Measurements from ENCODE around the gene IFNLR1. TPM values are rescaled to one million over a fixed set of nuclear protein-coding genes. Genes with fewer than 3 reads are reported as not detected.
A peak's percentile ranks its signal among the peaks of the same experiment; 100 is the strongest.

IFNLR1 gene
- total RNA-seq, 2 donors from 2014 or later = 0.36 to 2.0 TPM

DNA sequence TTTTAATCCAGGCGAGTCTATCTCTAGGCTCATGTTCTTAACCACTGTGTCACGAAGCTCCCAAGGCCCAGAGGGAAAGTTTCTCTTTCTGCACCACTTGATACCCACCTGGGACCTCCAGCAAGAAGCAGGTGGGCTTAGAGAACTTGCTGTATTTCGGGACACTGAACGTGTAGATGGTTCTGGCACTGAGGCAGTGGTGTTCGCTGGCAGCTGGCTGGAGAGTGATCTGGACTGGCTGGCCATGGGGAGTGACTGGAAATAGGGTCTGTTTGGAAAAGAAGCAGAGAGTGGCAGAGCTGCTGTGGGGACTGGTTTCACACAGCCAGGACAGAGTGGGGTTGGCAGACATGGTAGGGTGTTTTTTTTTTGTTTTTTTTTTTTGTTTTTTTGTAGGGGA is 27.7 kb downstream of the IFNLR1 start:
- no peaks in the 10 kb centered on the region for H3K4me1 Mint-ChIP-seq (ENCODE audit: low read depth in 2 of 2)
- H3K36me3 Mint-ChIP-seq = no peaks in the 10 kb centered on the region
- H3K27ac Mint-ChIP-seq = no peak overlapping the region
- H3K27me3 Mint-ChIP-seq = peaks cover 0 to 4% of the 10 kb centered on the region in 2 donors
- peak; percentile 40 for DNase-seq (ENCODE audit: low spot score)
- no peak overlapping the region for H3K4me3 Mint-ChIP-seq
- H3K9me3 Mint-ChIP-seq = no peaks in the 10 kb centered on the region
- no peak for ATAC-seq

DNA sequence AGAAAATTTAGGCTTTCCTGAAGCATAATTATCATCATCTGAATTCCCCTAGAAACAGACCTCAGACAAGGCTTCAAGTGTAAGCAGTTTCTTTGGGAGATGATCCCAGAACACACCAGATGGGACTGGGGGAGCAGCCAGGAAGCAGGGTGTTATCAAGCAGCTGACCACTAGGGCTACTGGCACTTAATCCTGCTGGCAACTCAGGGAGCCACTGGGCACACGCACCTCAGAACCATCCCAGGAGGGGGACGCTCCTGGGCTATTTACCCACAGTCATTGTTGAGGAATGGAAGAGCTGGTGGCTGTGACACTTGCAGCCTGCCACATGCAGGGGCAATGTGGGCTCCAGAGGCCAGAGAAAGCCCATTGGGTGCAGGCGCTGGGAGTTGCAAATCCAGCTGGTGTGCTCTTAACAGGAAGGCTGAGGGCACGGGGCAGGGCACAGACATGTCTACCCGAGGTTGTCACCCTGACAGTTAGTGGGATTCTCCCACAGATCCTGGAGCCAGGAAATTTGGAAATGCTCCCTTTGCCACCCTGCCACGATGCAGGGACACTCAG is 29.1 kb downstream of the IFNLR1 start:
- no peak for ATAC-seq
- no peak for DNase-seq (ENCODE audit: low spot score)
- no peak overlapping the region for H3K27ac Mint-ChIP-seq

DNA sequence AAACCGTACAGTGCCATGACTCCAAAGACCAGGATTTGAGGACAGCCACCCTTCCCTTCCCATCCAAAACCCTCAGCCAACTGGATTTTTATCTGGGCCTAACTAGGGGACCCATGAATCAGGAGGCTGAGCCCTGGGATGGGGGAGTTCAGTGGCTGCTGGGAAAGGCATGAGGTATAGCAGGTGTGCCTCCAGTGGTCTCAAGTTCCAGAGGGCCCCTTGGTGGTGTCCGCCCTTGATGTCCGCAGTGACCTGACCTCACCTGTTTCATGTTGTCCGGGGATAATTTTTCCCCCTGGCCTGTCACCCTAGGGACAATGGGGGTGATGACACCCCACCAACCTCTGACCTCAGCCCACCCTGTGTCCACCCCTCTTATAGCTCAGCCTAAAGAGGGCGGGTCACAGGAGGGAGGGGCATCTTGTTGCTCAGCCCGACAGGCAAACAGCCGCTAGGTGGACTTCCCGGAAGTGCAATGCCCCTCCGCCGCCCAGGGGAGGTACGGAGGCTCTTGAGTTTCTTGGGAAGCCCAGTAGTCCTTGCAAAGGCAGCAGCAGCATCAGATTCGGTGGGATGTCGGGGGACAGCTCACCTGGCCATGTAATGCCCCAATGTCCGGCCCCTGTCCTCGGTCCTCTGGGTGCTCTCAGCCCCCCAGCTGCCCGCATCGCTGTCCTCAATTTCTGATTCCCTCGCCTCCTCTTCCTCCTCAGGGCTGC is 30.4 kb downstream of the IFNLR1 start:
- Mint-ChIP-seq H3K4me1 (ENCODE audit: low read depth in 2 of 2) (no peaks in the 10 kb centered on the region), H3K9me3 (no peaks in the 10 kb centered on the region), H3K27me3 (peaks cover 1 to 9% of the 10 kb centered on the region in 2 donors), H3K27ac (no peak overlapping the region), H3K36me3 (no peaks in the 10 kb centered on the region), H3K4me3 (no peak overlapping the region)
- DNase-seq (ENCODE audit: low spot score) (no peak), ATAC-seq (no peak)

More for the DNA sequence above, 29.1 kb downstream of the IFNLR1 start:
- H3K9me3 Mint-ChIP-seq = no peaks in the 10 kb centered on the region
- no peaks in the 10 kb centered on the region for H3K4me1 Mint-ChIP-seq (ENCODE audit: low read depth in 2 of 2)
- no peak overlapping the region for H3K4me3 Mint-ChIP-seq
- no peaks in the 10 kb centered on the region for H3K36me3 Mint-ChIP-seq
- H3K27me3 Mint-ChIP-seq = peaks cover 0 to 8% of the 10 kb centered on the region in 2 donors

DNA sequence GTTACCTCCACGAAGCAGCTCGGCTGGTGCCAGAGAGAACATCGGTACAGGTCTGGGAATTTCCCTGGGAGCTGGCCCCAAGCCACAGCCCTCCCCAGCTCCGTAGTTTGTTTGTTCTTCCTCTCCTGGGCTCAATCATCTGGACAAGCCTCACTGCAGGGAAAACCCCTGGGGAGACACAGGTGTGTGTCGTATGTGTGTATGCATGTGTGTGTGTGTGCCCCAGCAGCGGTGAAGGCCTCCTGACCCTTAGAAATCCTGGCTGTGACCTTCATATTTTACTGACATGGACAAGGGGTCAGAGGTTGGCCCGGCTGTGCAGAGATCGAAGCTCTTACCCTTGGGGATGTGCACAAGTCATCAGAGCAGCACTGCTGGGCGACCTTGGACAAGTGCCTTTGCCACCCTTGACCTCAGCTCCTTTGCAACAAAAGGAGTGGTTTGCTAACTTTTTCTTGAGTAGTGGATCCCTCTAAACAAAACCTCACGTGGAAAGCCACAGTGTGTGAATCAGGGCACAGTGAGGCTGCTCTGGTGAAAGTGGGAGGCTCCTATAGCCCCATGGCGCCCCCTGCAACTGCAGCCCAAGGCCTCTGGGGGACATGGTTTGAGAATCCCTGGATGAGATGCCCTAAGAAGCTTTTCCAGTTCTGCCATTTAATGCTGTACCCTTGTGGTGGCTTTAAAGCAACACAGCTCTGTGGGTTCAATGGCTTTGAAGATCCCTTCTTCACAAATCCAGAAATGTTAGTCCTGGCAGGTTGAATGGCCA is 31.9 kb downstream of the IFNLR1 start:
- ATAC-seq (no peak), DNase-seq (ENCODE audit: low spot score) (no peak)
- H3K9me3 Mint-ChIP-seq = no peaks in the 10 kb centered on the region
- peaks cover 7% of the 10 kb centered on the region in 2 donors for H3K4me1 Mint-ChIP-seq (ENCODE audit: low read depth in 2 of 2)
- peaks cover 16 to 18% of the 10 kb centered on the region in 2 donors for H3K27me3 Mint-ChIP-seq
- H3K27ac Mint-ChIP-seq = no peak overlapping the region
- no peak overlapping the region for H3K4me3 Mint-ChIP-seq
- no peaks in the 10 kb centered on the region for H3K36me3 Mint-ChIP-seq

DNA sequence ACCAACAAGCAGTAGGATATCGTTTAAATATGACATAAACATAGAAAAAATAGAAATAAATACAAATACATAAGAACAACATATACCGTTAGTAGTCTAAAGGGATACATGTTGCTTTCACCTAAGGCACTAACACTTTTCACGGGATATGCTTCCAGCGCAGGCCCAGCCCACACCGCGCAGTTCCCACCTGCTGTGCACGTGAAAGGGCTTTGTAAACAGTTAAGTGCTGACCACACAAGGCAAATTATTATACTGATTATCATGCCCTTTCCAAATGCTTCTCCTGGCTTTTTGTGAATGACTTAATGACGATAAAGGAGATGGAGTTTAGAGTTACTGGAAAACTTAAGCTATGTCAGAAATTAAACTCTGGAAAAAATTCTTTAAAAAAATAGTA is 32.9 kb downstream of the IFNLR1 start:
- H3K36me3 Mint-ChIP-seq = no peaks in the 10 kb centered on the region
- no peak overlapping the region for H3K27ac Mint-ChIP-seq
- no peak overlapping the region for H3K4me3 Mint-ChIP-seq
- peaks cover 17 to 22% of the 10 kb centered on the region in 2 donors for H3K27me3 Mint-ChIP-seq
- H3K4me1 Mint-ChIP-seq (ENCODE audit: low read depth in 2 of 2) = peaks cover 10 to 12% of the 10 kb centered on the region in 2 donors
- ATAC-seq (no peak), DNase-seq (ENCODE audit: low spot score) (no peak)
- H3K9me3 Mint-ChIP-seq = no peaks in the 10 kb centered on the region

DNA sequence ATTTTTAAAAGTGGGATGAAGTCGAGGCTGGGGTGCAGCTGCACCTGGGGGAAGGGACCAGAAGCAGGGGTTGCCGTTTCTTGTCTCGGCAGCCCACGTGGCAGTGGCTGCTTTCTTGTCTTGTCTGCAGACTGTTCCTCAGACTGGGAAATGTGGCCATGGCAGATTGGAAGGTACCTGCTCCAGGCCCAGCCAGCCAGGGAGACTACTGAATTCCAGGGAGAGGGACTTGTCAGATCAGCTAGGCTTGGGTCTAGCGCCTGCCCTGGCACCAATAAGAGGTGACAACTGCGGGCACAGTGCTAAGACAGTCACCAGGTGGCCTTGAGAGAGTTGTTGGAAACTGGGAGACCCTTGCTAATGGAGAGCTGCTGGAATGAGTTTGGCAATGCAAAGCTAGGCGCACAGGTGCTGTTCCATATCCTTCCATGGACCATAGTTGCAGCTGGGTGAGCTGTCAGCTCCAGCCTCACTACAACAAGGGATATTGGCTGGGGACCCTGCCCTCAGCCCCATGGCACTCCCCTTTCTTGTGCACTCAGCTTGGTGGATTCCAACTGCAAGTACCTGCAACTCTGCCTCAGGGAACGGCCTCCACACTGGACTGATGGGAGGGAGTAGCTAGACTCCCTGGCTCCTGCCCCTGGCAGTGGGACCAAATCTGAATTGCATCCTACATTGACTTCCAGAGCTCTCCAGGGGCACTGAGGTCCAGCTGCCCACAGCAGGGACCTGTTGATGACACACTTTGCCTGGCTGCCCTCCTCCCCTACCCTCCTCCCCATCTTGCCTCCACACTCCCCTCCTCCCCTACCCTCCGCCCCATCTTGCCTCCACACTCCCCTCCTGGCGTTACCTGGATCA is 34.2 kb downstream of the IFNLR1 start:
- Mint-ChIP-seq H3K4me1 (ENCODE audit: low read depth in 2 of 2) (peaks cover 10 to 12% of the 10 kb centered on the region in 2 donors), H3K36me3 (no peaks in the 10 kb centered on the region), H3K9me3 (no peaks in the 10 kb centered on the region), H3K27ac (no peak overlapping the region), H3K27me3 (peaks cover 22 to 25% of the 10 kb centered on the region in 2 donors), H3K4me3 (no peak overlapping the region)
- DNase-seq (ENCODE audit: low spot score) (no peak), ATAC-seq (no peak)

DNA sequence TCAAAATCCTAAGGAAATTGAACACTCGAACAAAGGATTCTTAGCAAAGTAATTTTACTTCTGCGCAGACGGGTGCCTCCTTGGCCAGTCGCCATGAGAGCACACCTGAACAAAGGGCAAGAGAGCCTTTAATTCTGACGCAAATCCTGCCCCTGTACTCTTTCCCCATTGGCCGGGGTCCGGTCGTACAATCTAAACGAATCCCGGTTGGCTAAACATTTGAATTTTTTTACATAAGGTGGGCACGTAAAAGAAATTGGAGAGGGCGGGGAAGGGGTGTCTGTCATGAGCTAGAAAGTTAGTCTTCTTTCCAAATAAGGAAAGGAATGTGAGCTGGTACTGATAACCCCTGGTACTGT is 35.9 kb downstream of the IFNLR1 start:
- no peaks in the 10 kb centered on the region for H3K9me3 Mint-ChIP-seq
- no peaks in the 10 kb centered on the region for H3K36me3 Mint-ChIP-seq
- ATAC-seq (no peak), DNase-seq (ENCODE audit: low spot score) (no peak)
- no peak overlapping the region for H3K27ac Mint-ChIP-seq
- H3K27me3 Mint-ChIP-seq = peaks cover 22 to 28% of the 10 kb centered on the region in 2 donors
- H3K4me1 Mint-ChIP-seq (ENCODE audit: low read depth in 2 of 2) = peaks cover 10 to 12% of the 10 kb centered on the region in 2 donors
- no peak overlapping the region for H3K4me3 Mint-ChIP-seq

DNA sequence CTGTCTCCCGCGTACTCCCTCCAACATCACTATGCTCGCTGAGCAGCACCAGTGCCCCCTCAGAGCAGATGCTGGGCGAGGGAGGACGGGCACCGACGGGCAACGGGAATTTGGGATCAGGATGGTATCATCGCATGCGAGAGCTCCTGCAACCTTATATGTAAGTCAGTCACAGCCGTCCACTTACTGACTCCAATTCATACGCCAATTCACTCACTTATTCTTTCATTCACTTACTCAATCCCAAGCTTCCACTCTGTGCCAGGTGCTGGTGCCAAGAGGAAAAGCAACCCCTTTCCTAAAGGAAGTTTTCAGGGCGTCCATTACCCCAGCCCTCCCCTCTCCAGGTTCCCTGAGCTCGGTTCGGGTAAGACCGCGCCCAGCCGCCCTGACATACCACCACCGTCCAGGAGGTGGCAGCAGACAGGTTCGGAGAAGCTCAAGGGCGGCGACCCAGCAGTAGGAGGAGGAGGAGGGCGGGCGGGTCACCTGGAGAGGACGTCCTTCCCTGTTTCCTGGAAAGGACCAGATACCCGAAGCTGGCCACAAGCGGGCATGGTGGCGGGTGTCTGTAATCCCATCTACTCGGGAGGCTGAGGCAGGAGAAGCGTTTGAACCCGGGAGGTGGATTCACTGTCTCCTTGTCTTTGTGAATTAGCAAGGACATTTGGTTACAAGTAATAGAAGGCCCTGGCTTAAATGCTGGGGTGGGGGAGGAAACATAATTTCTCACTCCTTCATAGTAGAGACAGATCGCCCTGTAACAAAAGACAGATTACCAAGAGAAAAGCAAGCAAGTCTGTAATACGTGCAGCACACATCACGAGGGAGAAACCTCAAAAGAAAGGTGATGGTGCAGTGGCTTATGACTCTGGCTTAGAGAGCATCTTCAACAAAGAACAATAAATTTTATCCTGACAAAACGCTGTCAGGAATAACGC is 36.6 kb downstream of the IFNLR1 start:
- Mint-ChIP-seq H3K36me3 (no peaks in the 10 kb centered on the region), H3K4me1 (ENCODE audit: low read depth in 2 of 2) (peaks cover 10 to 12% of the 10 kb centered on the region in 2 donors), H3K4me3 (peak overlapping the region; percentile 71), H3K27ac (no peak overlapping the region), H3K27me3 (peaks cover 22 to 28% of the 10 kb centered on the region in 2 donors), H3K9me3 (no peaks in the 10 kb centered on the region)
- peak; percentile 89 to 90 for ATAC-seq
- DNase-seq (ENCODE audit: low spot score) = peak; percentile 82

DNA sequence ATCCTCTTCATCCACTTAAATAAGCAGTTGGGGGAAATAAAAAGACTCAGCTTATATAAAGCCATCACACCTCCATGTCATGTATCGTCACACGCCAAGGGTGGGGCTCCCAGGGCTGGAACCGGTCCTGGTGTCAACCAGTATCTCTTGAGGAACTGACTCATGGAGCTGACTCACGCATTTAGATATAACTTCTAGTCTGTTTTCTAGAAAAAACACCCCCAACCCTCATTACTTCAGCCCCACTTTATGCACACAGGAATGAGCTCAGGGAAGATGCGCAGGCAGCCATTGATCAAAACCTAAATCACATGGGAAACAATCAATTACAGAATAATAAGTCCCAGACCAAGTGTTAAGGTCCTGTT is 37.2 kb downstream of the IFNLR1 start:
- ATAC-seq (peak in 1 of 2 donors; percentile 72), DNase-seq (ENCODE audit: low spot score) (no peak)
- Mint-ChIP-seq H3K4me1 (ENCODE audit: low read depth in 2 of 2) (peaks cover 10 to 12% of the 10 kb centered on the region in 2 donors), H3K4me3 (peak overlapping the region; percentile 71), H3K27ac (no peak overlapping the region), H3K9me3 (no peaks in the 10 kb centered on the region), H3K36me3 (no peaks in the 10 kb centered on the region), H3K27me3 (peaks cover 22 to 28% of the 10 kb centered on the region in 2 donors)

DNA sequence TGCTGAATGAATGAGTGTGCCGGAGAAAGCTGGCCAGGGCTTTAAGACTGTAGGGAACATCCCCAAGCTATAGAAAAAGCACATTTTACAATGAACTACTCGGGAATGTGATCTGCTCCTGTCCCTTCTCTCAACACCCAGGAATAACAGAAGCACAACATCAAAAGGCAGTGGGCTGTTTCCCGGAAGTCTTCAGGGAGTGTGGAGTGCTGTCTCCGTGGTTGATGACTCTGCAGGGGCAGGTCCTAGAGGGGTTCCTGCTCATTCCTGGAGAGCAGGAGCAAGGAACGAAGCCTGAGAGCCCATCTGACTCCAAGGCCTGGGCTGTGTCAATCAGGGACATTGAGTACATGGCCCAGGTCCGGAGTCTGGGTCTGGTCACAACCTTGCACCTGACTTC is 39.3 kb downstream of the IFNLR1 start:
- H3K27ac Mint-ChIP-seq = no peak overlapping the region
- no peak for ATAC-seq
- H3K27me3 Mint-ChIP-seq = peaks cover 22 to 26% of the 10 kb centered on the region in 2 donors
- H3K9me3 Mint-ChIP-seq = no peaks in the 10 kb centered on the region
- DNase-seq (ENCODE audit: low spot score) = no peak
- no peak overlapping the region for H3K4me3 Mint-ChIP-seq
- H3K4me1 Mint-ChIP-seq (ENCODE audit: low read depth in 2 of 2) = peaks cover 10 to 12% of the 10 kb centered on the region in 2 donors
- no peaks in the 10 kb centered on the region for H3K36me3 Mint-ChIP-seq

DNA sequence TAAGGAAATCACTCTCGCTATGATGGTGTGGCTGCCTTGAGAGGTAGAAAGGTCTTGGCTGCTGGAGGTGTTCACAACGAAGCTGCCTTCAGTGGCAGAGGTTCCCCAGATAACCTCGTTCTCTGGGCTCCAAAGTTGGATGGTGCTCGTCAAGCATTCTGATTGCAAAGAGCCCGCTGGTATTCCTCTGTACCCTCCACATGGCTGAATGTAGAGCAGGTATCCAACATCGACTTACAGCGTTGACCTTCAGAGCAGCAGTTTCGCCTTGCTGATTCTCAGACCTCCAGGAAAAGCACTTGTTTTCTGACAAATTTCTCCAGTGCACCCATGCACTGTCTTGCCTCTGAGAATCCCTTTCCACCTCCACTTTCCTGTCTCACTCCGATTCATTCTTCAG is 39.9 kb downstream of the IFNLR1 start:
- Mint-ChIP-seq H3K4me3 (no peak overlapping the region), H3K27ac (no peak overlapping the region), H3K4me1 (ENCODE audit: low read depth in 2 of 2) (peaks cover 10 to 12% of the 10 kb centered on the region in 2 donors), H3K36me3 (no peaks in the 10 kb centered on the region), H3K9me3 (no peaks in the 10 kb centered on the region), H3K27me3 (peaks cover 22 to 25% of the 10 kb centered on the region in 2 donors)
- no peak for DNase-seq (ENCODE audit: low spot score)
- ATAC-seq = no peak

DNA sequence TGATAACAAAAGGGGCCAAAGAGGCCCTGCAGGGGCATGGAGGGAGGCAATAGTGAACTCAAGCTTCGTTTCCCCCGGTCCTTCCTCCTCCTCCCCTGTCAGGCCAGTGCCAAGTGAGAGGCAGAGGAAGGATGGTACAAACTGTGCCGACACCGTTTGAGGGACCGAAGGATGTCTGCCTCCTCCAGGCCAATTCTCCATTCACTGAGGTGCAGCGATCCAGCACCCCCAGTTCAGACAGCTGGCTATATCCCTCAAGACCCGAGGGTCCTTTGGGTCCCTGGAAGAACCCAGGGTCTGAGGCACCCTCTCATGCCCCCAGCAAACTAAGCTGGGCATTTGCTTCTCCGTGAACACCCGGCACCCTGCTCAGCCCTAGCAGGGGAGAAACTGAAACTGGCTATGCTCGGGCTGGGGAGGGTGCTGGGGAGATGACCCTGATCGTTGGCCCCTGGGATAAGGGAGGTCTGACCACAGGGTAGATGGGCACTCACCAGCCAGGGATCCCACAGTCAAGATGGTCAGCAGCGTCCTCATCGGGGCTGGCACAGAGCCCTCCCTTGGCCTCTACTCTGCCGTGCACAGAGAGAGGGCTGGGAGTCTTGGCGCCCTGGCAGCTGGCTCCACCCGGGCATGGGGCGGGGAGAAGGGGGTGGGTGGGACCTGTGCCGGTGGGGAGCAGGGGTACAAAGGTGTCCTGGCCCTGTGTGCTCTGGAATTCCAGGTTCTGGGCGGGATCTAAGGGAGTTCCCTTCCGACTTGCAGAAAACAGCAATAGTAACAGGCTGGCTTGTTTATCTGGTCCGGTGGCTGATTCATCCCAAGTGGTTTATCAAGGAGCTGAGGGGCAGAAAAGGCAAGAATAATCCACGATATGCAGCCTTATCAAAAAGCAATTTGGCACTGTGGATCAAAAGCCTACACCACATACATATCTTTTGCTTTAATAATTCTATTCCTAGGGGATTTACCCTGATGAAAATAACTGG is 44.2 kb downstream of the IFNLR1 start, which contains the start of gene IL22RA1:
Gene IL22RA1, minus strand, starts transcription at position 595 of the 989 bp plus-strand sequence. Its CDS starts 58 bp downstream, at position 537.
- peaks cover 0 to 10% of the 10 kb centered on the region in 2 donors for H3K27me3 Mint-ChIP-seq
- H3K4me3 Mint-ChIP-seq = no peak within 1 kb of the TSS
- ATAC-seq (no peak), DNase-seq (ENCODE audit: low spot score) (no peak)
- peaks cover 0 to 8% of the 10 kb centered on the region in 2 donors for H3K4me1 Mint-ChIP-seq (ENCODE audit: low read depth in 2 of 2)
- no peaks in the 10 kb centered on the region for H3K9me3 Mint-ChIP-seq
- H3K27ac Mint-ChIP-seq = no peak within 1 kb of the TSS
- H3K36me3 Mint-ChIP-seq = no peaks in the 10 kb centered on the region
